ENCODE results near the gene HADHB.
"Not testable (repeated sequence)": the region's sequence is repeated elsewhere in the genome, so short reads cannot be mapped to it uniquely, and the experiment has no call there.

Gene HADHB

GRCh38 chr2:26298286-26298637 is 53.5 kb downstream of the HADHB start:
- H3K4me1 Mint-ChIP-seq = peaks cover 2% of the 10 kb centered on the region
- no peak for ATAC-seq
- H3K27ac Mint-ChIP-seq = no peak overlapping the region

GRCh38 chr2:26298638-26299393 is 54.1 kb downstream of the HADHB start:
- H3K4me1 Mint-ChIP-seq = peaks cover 2% of the 10 kb centered on the region
- H3K27ac Mint-ChIP-seq = no peak overlapping the region
- no peak overlapping the region for H3K4me3 Mint-ChIP-seq
- DNase-seq (peak; percentile 45), ATAC-seq (peak; percentile 69)
- no peaks in the 10 kb centered on the region for H3K9me3 Mint-ChIP-seq
- no peaks in the 10 kb centered on the region for H3K27me3 Mint-ChIP-seq
- H3K36me3 Mint-ChIP-seq (ENCODE audit: low read depth) = no peaks in the 10 kb centered on the region

More at GRCh38 chr2:26298286-26298637, 53.5 kb downstream of the HADHB start:
- no peak overlapping the region for H3K4me3 Mint-ChIP-seq
- H3K36me3 Mint-ChIP-seq (ENCODE audit: low read depth) = no peaks in the 10 kb centered on the region
- H3K9me3 Mint-ChIP-seq = no peaks in the 10 kb centered on the region
- H3K27me3 Mint-ChIP-seq = no peaks in the 10 kb centered on the region
- no peak for DNase-seq

- Mint-ChIP-seq H3K9me3 (no peaks in the 10 kb centered on the region), H3K27me3 (no peaks in the 10 kb centered on the region), H3K4me3 (no peak overlapping the region), H3K4me1 (peaks cover 2% of the 10 kb centered on the region), H3K27ac (no peak overlapping the region), H3K36me3 (ENCODE audit: low read depth) (no peaks in the 10 kb centered on the region)
- peak; percentile 42 for ATAC-seq
- peak; percentile 18 for DNase-seq
These were observed 54.8 kb downstream of the HADHB start for GRCh38 chr2:26299471-26300101.

GRCh38 chr2:26300234-26300925 is 55.6 kb downstream of the HADHB start:
- H3K4me3 Mint-ChIP-seq = no peak overlapping the region
- H3K9me3 Mint-ChIP-seq = no peaks in the 10 kb centered on the region
- ATAC-seq (no peak), DNase-seq (peak; percentile 15)
- H3K27ac Mint-ChIP-seq = no peak overlapping the region
- H3K27me3 Mint-ChIP-seq = no peaks in the 10 kb centered on the region
- no peaks in the 10 kb centered on the region for H3K36me3 Mint-ChIP-seq (ENCODE audit: low read depth)
- H3K4me1 Mint-ChIP-seq = peaks cover 2% of the 10 kb centered on the region

- no peaks in the 10 kb centered on the region for H3K36me3 Mint-ChIP-seq (ENCODE audit: low read depth)
- H3K4me3 Mint-ChIP-seq = no peak overlapping the region
- DNase-seq (no peak), ATAC-seq (no peak)
- no peaks in the 10 kb centered on the region for H3K4me1 Mint-ChIP-seq
- no peaks in the 10 kb centered on the region for H3K27me3 Mint-ChIP-seq
- H3K9me3 Mint-ChIP-seq = no peaks in the 10 kb centered on the region
- H3K27ac Mint-ChIP-seq = no peak overlapping the region
These were observed 58.1 kb downstream of the HADHB start for GRCh38 chr2:26302846-26303245.

- not testable (repeated sequence) for H3K4me1 Mint-ChIP-seq; ATAC-seq; DNase-seq; H3K4me3 Mint-ChIP-seq; H3K27me3 Mint-ChIP-seq; H3K9me3 Mint-ChIP-seq; H3K27ac Mint-ChIP-seq; H3K36me3 Mint-ChIP-seq (ENCODE audit: low read depth)
These were observed 60.4 kb downstream of the HADHB start for GRCh38 chr2:26305094-26305493.

- no peaks in the 10 kb centered on the region for H3K36me3 Mint-ChIP-seq (ENCODE audit: low read depth)
- DNase-seq = no peak
- no peak overlapping the region for H3K4me3 Mint-ChIP-seq
- no peaks in the 10 kb centered on the region for H3K9me3 Mint-ChIP-seq
- no peak overlapping the region for H3K27ac Mint-ChIP-seq
- H3K27me3 Mint-ChIP-seq = no peaks in the 10 kb centered on the region
- H3K4me1 Mint-ChIP-seq = no peaks in the 10 kb centered on the region
- ATAC-seq = no peak
These were observed 60.8 kb downstream of the HADHB start for GRCh38 chr2:26305540-26305939.

- no peak overlapping the region for H3K27ac Mint-ChIP-seq
- DNase-seq (no peak), ATAC-seq (no peak)
- H3K4me3 Mint-ChIP-seq = no peak overlapping the region
- H3K27me3 Mint-ChIP-seq = no peaks in the 10 kb centered on the region
- H3K36me3 Mint-ChIP-seq (ENCODE audit: low read depth) = no peaks in the 10 kb centered on the region
- H3K9me3 Mint-ChIP-seq = no peaks in the 10 kb centered on the region
- H3K4me1 Mint-ChIP-seq = no peaks in the 10 kb centered on the region
These were observed 65.2 kb downstream of the HADHB start for GRCh38 chr2:26309921-26310320.

- DNase-seq (no peak), ATAC-seq (no peak)
- Mint-ChIP-seq H3K4me1 (no peaks in the 10 kb centered on the region), H3K27ac (no peak overlapping the region), H3K4me3 (no peak overlapping the region), H3K9me3 (no peaks in the 10 kb centered on the region), H3K36me3 (ENCODE audit: low read depth) (no peaks in the 10 kb centered on the region), H3K27me3 (no peaks in the 10 kb centered on the region)
These were observed 67.7 kb downstream of the HADHB start for GRCh38 chr2:26312471-26312870.

- H3K36me3 Mint-ChIP-seq (ENCODE audit: low read depth) = no peaks in the 10 kb centered on the region
- no peaks in the 10 kb centered on the region for H3K4me1 Mint-ChIP-seq
- H3K27ac Mint-ChIP-seq = no peak overlapping the region
- no peaks in the 10 kb centered on the region for H3K9me3 Mint-ChIP-seq
- ATAC-seq (peak; percentile 26), DNase-seq (no peak)
- no peak overlapping the region for H3K4me3 Mint-ChIP-seq
- no peaks in the 10 kb centered on the region for H3K27me3 Mint-ChIP-seq
These were observed 68.7 kb downstream of the HADHB start for GRCh38 chr2:26313446-26313845.

- DNase-seq = no peak
- Mint-ChIP-seq H3K4me3 (no peak overlapping the region), H3K4me1 (no peaks in the 10 kb centered on the region), H3K36me3 (ENCODE audit: low read depth) (no peaks in the 10 kb centered on the region), H3K27ac (no peak overlapping the region), H3K27me3 (no peaks in the 10 kb centered on the region), H3K9me3 (no peaks in the 10 kb centered on the region)
- ATAC-seq = no peak
These were observed 69.5 kb downstream of the HADHB start for GRCh38 chr2:26314243-26314642.

GRCh38 chr2:26316041-26316440 is 71.3 kb downstream of the HADHB start:
- Mint-ChIP-seq H3K9me3 (no peaks in the 10 kb centered on the region), H3K27ac (peak overlapping the region; percentile 39), H3K36me3 (ENCODE audit: low read depth) (no peaks in the 10 kb centered on the region), H3K27me3 (no peaks in the 10 kb centered on the region), H3K4me3 (no peak overlapping the region), H3K4me1 (no peaks in the 10 kb centered on the region)
- DNase-seq = no peak
- no peak for ATAC-seq

GRCh38 chr2:26316845-26317244 is 72.1 kb downstream of the HADHB start:
- Mint-ChIP-seq H3K9me3 (no peaks in the 10 kb centered on the region), H3K27me3 (no peaks in the 10 kb centered on the region), H3K4me1 (no peaks in the 10 kb centered on the region), H3K36me3 (ENCODE audit: low read depth) (no peaks in the 10 kb centered on the region), H3K27ac (no peak overlapping the region), H3K4me3 (no peak overlapping the region)
- no peak for ATAC-seq
- no peak for DNase-seq

- no peak for ATAC-seq
- Mint-ChIP-seq H3K4me3 (no peak overlapping the region), H3K36me3 (ENCODE audit: low read depth) (no peaks in the 10 kb centered on the region), H3K27ac (no peak overlapping the region), H3K4me1 (no peaks in the 10 kb centered on the region), H3K9me3 (no peaks in the 10 kb centered on the region), H3K27me3 (no peaks in the 10 kb centered on the region)
- no peak for DNase-seq
These were observed 72.8 kb downstream of the HADHB start for GRCh38 chr2:26317377-26318105.
